Tibial artery (tissue), 4 donors: ENCODE measurements around the gene TRIM33.
"Not testable (repeated sequence)": the region's sequence is repeated elsewhere in the genome, so short reads cannot be mapped to it uniquely, and the experiment has no call there.

ENCODE experiments used
- DNase-seq, 2 donors: peaks; one replicate each; pipeline ENCODE4 v3.0.0-alpha.2; 2019
- H3K27ac ChIP-seq, 2 donors: fragments of 200-600 bp; sonication (generic) in 1 of 2; 1 replicate in 1 of 2; 2 replicates in 1 of 2; pipeline ENCODE4 v1.5.1; 2018 to 2019; ENCODE audit warnings: mild to moderate bottlenecking in 1 of 2
- H3K27me3 ChIP-seq, 2 donors: fragments of 200-600 bp; sonication (generic) in 1 of 2; one replicate each; pipeline versions ENCODE4 v1.5.1 to v1.6.0; 2016 to 2019
- H3K36me3 ChIP-seq, 3 donors: fragments of 200-600 bp; sonication (generic) in 2 of 3; one replicate each; pipeline ENCODE4 v1.5.1; 2016 to 2019; ENCODE audit warnings: mild to moderate bottlenecking in 2 of 3
- H3K4me1 ChIP-seq, 4 donors: fragments of 200-600 bp; sonication (generic) in 2 of 4; 1 replicate in 3 of 4; 2 replicates in 1 of 4; pipeline ENCODE4 v1.5.1; 2016 to 2019
- H3K4me3 ChIP-seq, 2 donors: fragments of 200-600 bp; sonication (generic) in 1 of 2; 1 replicate in 1 of 2; 2 replicates in 1 of 2; pipeline ENCODE4 v1.5.1; 2018 to 2019; ENCODE audit warnings: mild to moderate bottlenecking in 2 of 2
- H3K9me3 ChIP-seq, 3 donors: fragments of 200-600 bp; sonication (generic) in 1 of 3; one replicate each; pipeline ENCODE4 v1.5.1; 2016 to 2019
- CTCF ChIP-seq, 2 experiments: fragments of 200-600 bp in 1 of 2; fragments of 450-650 bp in 1 of 2; IDR thresholded peaks; one replicate each; pipeline ENCODE4 v1.5.1; 2017 to 2019; ENCODE audit warnings: antibody characterized with exemption in 2 of 2, mild to moderate bottlenecking in 1 of 2, moderate library complexity in 1 of 2
- intact Hi-C: fragments of 100-400 bp; cut with DNase I; formaldehyde crosslinking; loops from one replicate; pipeline ENCODE4 v1.15.0; 2023; ENCODE audit warnings: low total_unique reads

The TRIM33 gene

GRCh38 chr1:114423455-114423854 is 87.5 kb downstream of the TRIM33 start:
- Histone ChIP-seq H3K9me3 (no peaks in the 10 kb centered on the region), H3K4me3 (no peak overlapping the region), H3K36me3 (peaks cover 31 to 82% (median 73%) of the 10 kb centered on the region in 3 donors), H3K27ac (no peak overlapping the region), H3K4me1 (no peaks in the 10 kb centered on the region), H3K27me3 (no peaks in the 10 kb centered on the region)
- DNase-seq, result no peak
- intact Hi-C loops, result no loop called here
- TF ChIP-seq CTCF (IDR thresholded peaks at IDR 0.05), result no peak

- H3K4me1 ChIP-seq, H3K27ac ChIP-seq, H3K9me3 ChIP-seq, H3K27me3 ChIP-seq, H3K4me3 ChIP-seq, intact Hi-C loops, DNase-seq: not testable (repeated sequence)
- H3K36me3 ChIP-seq, result peaks cover 19 to 79% (median 69%) of the 10 kb centered on the region in 3 donors
Observed at GRCh38 chr1:114418948-114419347, 92.1 kb downstream of the TRIM33 start.

GRCh38 chr1:114397601-114398000 is 113.4 kb downstream of the TRIM33 start:
- no peaks in the 10 kb centered on the region for H3K4me1 ChIP-seq
- no peak for DNase-seq
- no peak for TF ChIP-seq CTCF (IDR thresholded peaks at IDR 0.05)
- peaks cover 10 to 39% (median 39%) of the 10 kb centered on the region in 3 donors for H3K36me3 ChIP-seq
- no peak overlapping the region for H3K4me3 ChIP-seq
- intact Hi-C loops, result no loop called here
- no peaks in the 10 kb centered on the region for H3K9me3 ChIP-seq
- H3K27ac ChIP-seq, result no peak overlapping the region
- H3K27me3 ChIP-seq, result no peaks in the 10 kb centered on the region

- DNase-seq, result no peak
- Histone ChIP-seq H3K9me3 (no peaks in the 10 kb centered on the region), H3K36me3 (peaks cover 9 to 27% (median 26%) of the 10 kb centered on the region in 3 donors), H3K4me3 (no peak overlapping the region), H3K27me3 (no peaks in the 10 kb centered on the region), H3K4me1 (no peaks in the 10 kb centered on the region), H3K27ac (no peak overlapping the region)
- intact Hi-C loops, result no loop called here
- no peak for TF ChIP-seq CTCF (IDR thresholded peaks at IDR 0.05)
Observed at GRCh38 chr1:114395863-114396262, 115.1 kb downstream of the TRIM33 start.

- H3K27ac ChIP-seq, result no peak overlapping the region
- H3K27me3 ChIP-seq, result no peaks in the 10 kb centered on the region
- no peak for DNase-seq
- no peak overlapping the region for H3K4me3 ChIP-seq
- peaks cover 0 to 6% (median 4%) of the 10 kb centered on the region in 3 donors for H3K9me3 ChIP-seq
- no peaks in the 10 kb centered on the region for H3K4me1 ChIP-seq
- intact Hi-C loops, result no loop called here
- TF ChIP-seq CTCF (IDR thresholded peaks at IDR 0.05), result no peak
- H3K36me3 ChIP-seq, result peaks cover 0 to 5% (median 1%) of the 10 kb centered on the region in 3 donors
Observed at GRCh38 chr1:114390960-114391359, 120.0 kb downstream of the TRIM33 start.

- Histone ChIP-seq H3K27ac (no peak overlapping the region), H3K27me3 (no peaks in the 10 kb centered on the region), H3K4me1 (no peaks in the 10 kb centered on the region), H3K9me3 (peaks cover 0 to 12% (median 7%) of the 10 kb centered on the region in 3 donors), H3K4me3 (no peak overlapping the region), H3K36me3 (peaks cover 0 to 5% (median 0%) of the 10 kb centered on the region in 3 donors)
- intact Hi-C loops, result no loop called here
- no peak for TF ChIP-seq CTCF (IDR thresholded peaks at IDR 0.05)
- no peak for DNase-seq
Observed at GRCh38 chr1:114390361-114390760, 120.6 kb downstream of the TRIM33 start.
